Tibial artery (tissue), 4 donors: ENCODE results near the gene GPR141.
"Not testable (repeated sequence)": the region's sequence is repeated elsewhere in the genome, so short reads cannot be mapped to it uniquely, and the experiment has no call there.

Source experiments
- DNase-seq, 2 donors: peaks; one replicate each; pipeline ENCODE4 v3.0.0-alpha.2; 2019
- H3K27ac ChIP-seq, 2 donors: fragments of 200-600 bp; sonication (generic) in 1 of 2; 1 replicate in 1 of 2; 2 replicates in 1 of 2; pipeline ENCODE4 v1.5.1; 2018 to 2019; ENCODE audit warnings: mild to moderate bottlenecking in 1 of 2
- H3K27me3 ChIP-seq, 2 donors: fragments of 200-600 bp; sonication (generic) in 1 of 2; one replicate each; pipeline versions ENCODE4 v1.5.1 to v1.6.0; 2016 to 2019
- H3K36me3 ChIP-seq, 3 donors: fragments of 200-600 bp; sonication (generic) in 2 of 3; one replicate each; pipeline ENCODE4 v1.5.1; 2016 to 2019; ENCODE audit warnings: mild to moderate bottlenecking in 2 of 3
- H3K4me1 ChIP-seq, 4 donors: fragments of 200-600 bp; sonication (generic) in 2 of 4; 1 replicate in 3 of 4; 2 replicates in 1 of 4; pipeline ENCODE4 v1.5.1; 2016 to 2019
- H3K4me3 ChIP-seq, 2 donors: fragments of 200-600 bp; sonication (generic) in 1 of 2; 1 replicate in 1 of 2; 2 replicates in 1 of 2; pipeline ENCODE4 v1.5.1; 2018 to 2019; ENCODE audit warnings: mild to moderate bottlenecking in 2 of 2
- H3K9me3 ChIP-seq, 3 donors: fragments of 200-600 bp; sonication (generic) in 1 of 3; one replicate each; pipeline ENCODE4 v1.5.1; 2016 to 2019
- intact Hi-C: fragments of 100-400 bp; cut with DNase I; formaldehyde crosslinking; loops from one replicate; pipeline ENCODE4 v1.15.0; 2023; ENCODE audit warnings: low total_unique reads
- TF ChIP-seq, protein P1 (sequence below), 2 experiments: fragments of 200-600 bp in 1 of 2; fragments of 450-650 bp in 1 of 2; IDR thresholded peaks; one replicate each; pipeline ENCODE4 v1.5.1; 2017 to 2019; ENCODE audit warnings: antibody characterized with exemption in 2 of 2, mild to moderate bottlenecking in 1 of 2, moderate library complexity in 1 of 2

The GPR141 gene

DNA sequence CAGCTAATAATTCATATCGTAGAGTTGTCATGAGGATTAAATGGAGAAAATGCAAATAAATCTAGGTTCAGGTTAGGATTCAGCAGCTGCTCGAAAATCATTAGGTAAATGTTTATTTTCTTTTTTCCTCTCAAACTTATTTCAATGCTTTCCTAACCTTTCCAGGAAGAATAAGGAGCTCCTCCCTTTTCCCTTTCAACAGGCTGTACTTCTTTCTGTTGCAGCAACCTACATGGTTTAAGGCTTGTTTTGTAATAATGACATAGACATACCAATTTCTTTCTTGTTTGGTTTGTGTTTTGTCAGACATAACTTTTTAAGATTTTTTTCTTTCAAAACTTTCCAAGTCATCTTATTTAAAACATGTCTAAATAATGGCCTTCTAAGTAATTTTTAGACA is 18.2 kb downstream of the GPR141 start:
- Histone ChIP-seq H3K27me3 (no peaks in the 10 kb centered on the region), H3K4me3 (no peak overlapping the region), H3K9me3 (no peaks in the 10 kb centered on the region), H3K27ac (no peak overlapping the region), H3K36me3 (no peaks in the 10 kb centered on the region), H3K4me1 (peaks cover 0 to 9% (median under 1%) of the 10 kb centered on the region in 4 donors)
- TF ChIP-seq, protein P1, sequence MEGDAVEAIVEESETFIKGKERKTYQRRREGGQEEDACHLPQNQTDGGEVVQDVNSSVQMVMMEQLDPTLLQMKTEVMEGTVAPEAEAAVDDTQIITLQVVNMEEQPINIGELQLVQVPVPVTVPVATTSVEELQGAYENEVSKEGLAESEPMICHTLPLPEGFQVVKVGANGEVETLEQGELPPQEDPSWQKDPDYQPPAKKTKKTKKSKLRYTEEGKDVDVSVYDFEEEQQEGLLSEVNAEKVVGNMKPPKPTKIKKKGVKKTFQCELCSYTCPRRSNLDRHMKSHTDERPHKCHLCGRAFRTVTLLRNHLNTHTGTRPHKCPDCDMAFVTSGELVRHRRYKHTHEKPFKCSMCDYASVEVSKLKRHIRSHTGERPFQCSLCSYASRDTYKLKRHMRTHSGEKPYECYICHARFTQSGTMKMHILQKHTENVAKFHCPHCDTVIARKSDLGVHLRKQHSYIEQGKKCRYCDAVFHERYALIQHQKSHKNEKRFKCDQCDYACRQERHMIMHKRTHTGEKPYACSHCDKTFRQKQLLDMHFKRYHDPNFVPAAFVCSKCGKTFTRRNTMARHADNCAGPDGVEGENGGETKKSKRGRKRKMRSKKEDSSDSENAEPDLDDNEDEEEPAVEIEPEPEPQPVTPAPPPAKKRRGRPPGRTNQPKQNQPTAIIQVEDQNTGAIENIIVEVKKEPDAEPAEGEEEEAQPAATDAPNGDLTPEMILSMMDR (IDR thresholded peaks at IDR 0.05), result no peak
- DNase-seq, result no peak
- intact Hi-C loops, result no loop called here

DNA sequence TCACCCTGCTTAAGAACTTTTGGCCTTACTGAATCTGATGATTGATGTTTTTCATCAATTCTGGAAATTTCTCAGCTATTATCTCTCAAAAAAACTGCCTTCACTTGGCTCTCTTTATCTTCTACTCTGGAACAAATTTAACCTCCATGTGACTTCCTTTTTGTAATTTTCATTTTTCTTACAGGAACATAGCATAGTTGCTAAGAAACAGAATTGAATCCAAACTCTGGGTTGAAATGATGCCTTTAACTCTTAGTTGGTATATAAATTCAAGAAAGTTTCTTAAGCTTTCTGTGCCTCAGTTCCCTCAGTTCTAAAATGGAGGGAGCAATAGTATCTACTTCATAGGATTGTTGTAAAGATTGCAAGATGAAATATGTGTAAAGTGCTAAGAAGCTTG is 19.8 kb downstream of the GPR141 start:
- TF ChIP-seq, protein P1 (IDR thresholded peaks at IDR 0.05), result no peak
- Histone ChIP-seq H3K9me3 (no peaks in the 10 kb centered on the region), H3K36me3 (no peaks in the 10 kb centered on the region), H3K27me3 (no peaks in the 10 kb centered on the region), H3K27ac (no peak overlapping the region), H3K4me3 (no peak overlapping the region), H3K4me1 (peaks cover 0 to 25% (median 6%) of the 10 kb centered on the region in 4 donors)
- DNase-seq, result no peak
- intact Hi-C loops, result no loop called here

DNA sequence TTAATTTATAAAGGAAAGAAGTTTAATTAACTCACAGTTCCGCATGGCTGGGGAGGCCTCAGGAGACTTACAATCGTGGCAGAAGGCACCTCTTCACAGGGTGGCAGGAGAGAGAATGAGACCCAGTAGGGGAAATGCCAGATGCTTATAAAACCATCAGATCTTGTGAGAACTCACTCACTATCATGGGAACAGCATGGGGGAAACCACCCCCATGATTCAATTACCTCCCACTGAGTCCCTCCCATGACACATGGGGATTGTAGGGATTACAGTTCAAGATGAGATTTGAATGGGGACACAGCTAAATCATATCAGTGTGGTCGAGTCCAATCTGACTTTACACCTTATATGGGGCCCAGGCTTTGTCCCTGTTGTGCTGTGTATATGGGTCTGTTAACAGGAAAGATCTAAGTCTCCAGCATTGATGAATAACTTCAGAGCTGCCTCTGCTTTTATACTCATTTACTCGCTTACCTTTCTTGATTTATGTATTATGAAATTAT is 20.8 kb downstream of the GPR141 start:
- peaks cover 0 to 28% (median 7%) of the 10 kb centered on the region in 4 donors for H3K4me1 ChIP-seq
- H3K4me3 ChIP-seq, H3K36me3 ChIP-seq, DNase-seq, H3K27ac ChIP-seq, H3K27me3 ChIP-seq, intact Hi-C loops, H3K9me3 ChIP-seq: not testable (repeated sequence)

DNA sequence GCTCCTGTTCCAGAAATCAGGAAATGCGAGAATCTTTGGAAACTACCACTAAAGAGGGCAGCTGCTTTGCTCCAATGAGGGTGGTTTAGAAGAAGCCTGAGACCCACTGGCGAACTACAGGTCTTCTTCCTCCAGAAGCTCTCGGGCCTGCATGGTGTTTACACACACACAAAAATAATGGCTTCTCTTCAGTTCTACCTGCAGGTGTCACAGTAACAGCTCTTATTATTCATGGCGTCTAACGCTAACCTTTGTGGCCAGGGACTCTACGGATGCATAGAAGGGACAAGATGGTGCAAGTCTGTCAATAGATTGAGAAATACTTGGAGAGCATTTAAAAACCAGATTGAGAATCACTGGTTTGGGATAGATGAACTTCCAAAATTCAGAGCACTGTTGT is 22.4 kb downstream of the GPR141 start:
- TF ChIP-seq, protein P1 (IDR thresholded peaks at IDR 0.05), result no peak
- Histone ChIP-seq H3K9me3 (no peaks in the 10 kb centered on the region), H3K27ac (no peak overlapping the region), H3K27me3 (no peaks in the 10 kb centered on the region), H3K4me1 (peaks cover 0 to 28% (median 7%) of the 10 kb centered on the region in 4 donors), H3K4me3 (no peak overlapping the region), H3K36me3 (no peaks in the 10 kb centered on the region)
- DNase-seq, result no peak
- intact Hi-C loops, result no loop called here

DNA sequence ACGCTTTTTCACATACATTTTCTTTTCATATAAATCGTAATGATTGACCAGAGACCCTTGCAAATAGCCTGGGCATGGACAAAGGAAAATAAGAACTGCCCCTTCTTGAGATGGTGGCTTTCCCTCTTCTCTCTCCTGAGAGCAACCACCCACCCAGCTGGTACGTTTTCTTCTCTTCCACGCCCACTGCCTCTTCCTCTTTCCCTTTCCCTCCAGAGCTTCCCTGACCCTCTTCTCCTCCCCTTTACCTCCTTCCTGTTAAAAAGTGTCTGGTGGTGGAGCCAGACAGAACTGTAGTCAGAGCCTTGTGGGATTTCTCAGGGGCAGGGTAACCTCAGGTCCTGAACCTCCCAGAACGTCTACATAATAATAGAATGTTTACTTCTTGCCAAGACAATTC is 23.2 kb downstream of the GPR141 start:
- no peaks in the 10 kb centered on the region for H3K36me3 ChIP-seq
- H3K27me3 ChIP-seq, result no peaks in the 10 kb centered on the region
- no peaks in the 10 kb centered on the region for H3K9me3 ChIP-seq
- H3K4me1 ChIP-seq, result peaks cover 0 to 28% (median 7%) of the 10 kb centered on the region in 4 donors
- no peak overlapping the region for H3K4me3 ChIP-seq
- no peak overlapping the region for H3K27ac ChIP-seq
- no peak for DNase-seq
- intact Hi-C loops, result no loop called here
- TF ChIP-seq, protein P1 (IDR thresholded peaks at IDR 0.05), result no peak

DNA sequence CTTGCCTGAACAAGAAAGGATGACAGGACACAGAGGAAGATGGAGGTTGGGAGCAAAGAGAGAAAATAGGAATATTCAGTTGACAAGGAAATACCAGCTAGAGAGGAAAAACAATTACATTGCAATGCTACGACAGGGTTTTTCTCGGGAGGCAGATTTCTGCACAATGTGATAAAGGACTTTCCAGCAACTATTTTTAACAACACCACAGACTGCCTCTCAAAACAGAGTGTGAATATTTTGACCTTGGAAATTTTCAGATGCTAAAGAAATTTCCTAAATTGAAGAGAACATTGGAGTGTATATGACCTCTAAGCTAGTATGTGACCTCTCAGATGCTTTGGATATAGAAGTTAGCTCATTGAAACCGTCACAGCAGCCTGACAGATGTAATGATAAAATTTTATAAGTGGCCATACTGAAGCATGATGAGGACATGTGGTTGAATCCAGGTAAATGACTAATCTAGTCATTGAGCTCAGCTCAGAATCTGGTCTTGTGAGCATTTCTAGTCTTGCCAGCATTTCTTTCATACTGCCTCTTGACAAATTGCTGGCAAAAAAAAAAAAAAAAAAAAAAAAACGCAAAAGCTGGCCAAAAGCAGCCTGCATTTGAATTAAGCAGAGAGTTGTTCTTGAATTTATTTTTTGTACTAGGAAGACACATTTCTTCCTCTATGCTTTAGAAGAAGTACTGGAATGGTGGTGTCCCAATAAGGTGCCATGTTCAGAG is 24.4 kb downstream of the GPR141 start:
- Histone ChIP-seq H3K36me3 (no peaks in the 10 kb centered on the region), H3K4me1 (peaks cover 0 to 28% (median 7%) of the 10 kb centered on the region in 4 donors), H3K4me3 (no peak overlapping the region), H3K27me3 (no peaks in the 10 kb centered on the region), H3K9me3 (no peaks in the 10 kb centered on the region), H3K27ac (peak overlapping the region in 1 of 2 donors; percentile 19)
- intact Hi-C loops, result no loop called here
- no peak for DNase-seq
- TF ChIP-seq, protein P1 (IDR thresholded peaks at IDR 0.05), result no peak
